ENCODE measurements around the gene AMIGO3.
"Not testable (repeated sequence)": the region's sequence is repeated elsewhere in the genome, so short reads cannot be mapped to it uniquely, and the experiment has no call there.

The AMIGO3 gene

GRCh38 chr3:49686346-49686745, 33.1 kb downstream of the AMIGO3 start:
- DNase-seq: peak; percentile 31 to 46

- DNase-seq: not testable (repeated sequence)
These were observed 33.6 kb downstream of the AMIGO3 start for GRCh38 chr3:49685846-49686245.

- DNase-seq: not testable (repeated sequence)
These were observed 34.4 kb downstream of the AMIGO3 start for GRCh38 chr3:49685103-49685502.

GRCh38 chr3:49684453-49684852, 35.0 kb downstream of the AMIGO3 start:
- DNase-seq: not testable (repeated sequence)

- no peak for DNase-seq
These were observed 36.3 kb downstream of the AMIGO3 start for GRCh38 chr3:49683162-49683561.

- DNase-seq: no peak
These were observed 37.9 kb downstream of the AMIGO3 start for GRCh38 chr3:49681543-49681942.

- DNase-seq: no peak
These were observed 38.3 kb downstream of the AMIGO3 start for GRCh38 chr3:49681232-49681522.

- no peak for DNase-seq
These were observed 38.8 kb downstream of the AMIGO3 start for GRCh38 chr3:49680493-49681231.

- DNase-seq: no peak
These were observed 43.6 kb downstream of the AMIGO3 start for GRCh38 chr3:49675912-49676311.

- DNase-seq: peak in 1 of 2 donors; percentile 17
These were observed 44.9 kb downstream of the AMIGO3 start for GRCh38 chr3:49674497-49674983.

- peak; percentile 97 for DNase-seq
These were observed 45.6 kb downstream of the AMIGO3 start, which contains the start of gene APEH for GRCh38 chr3:49673715-49674496. Gene APEH (plus strand): TSS chr3:49674351. CDS start chr3:49674402, 51 bp downstream.

GRCh38 chr3:49673121-49673714, 46.3 kb downstream of the AMIGO3 start:
- DNase-seq: no peak

- peak; percentile 67 to 80 for DNase-seq
These were observed 47.9 kb downstream of the AMIGO3 start for GRCh38 chr3:49671291-49672288.

- no peak for DNase-seq
These were observed 48.6 kb downstream of the AMIGO3 start for GRCh38 chr3:49670940-49671290.

- no peak for DNase-seq
These were observed 50.1 kb downstream of the AMIGO3 start for GRCh38 chr3:49669352-49669751.

GRCh38 chr3:49668861-49669260, 50.6 kb downstream of the AMIGO3 start:
- DNase-seq: no peak

- DNase-seq: no peak
These were observed 51.1 kb downstream of the AMIGO3 start for GRCh38 chr3:49668414-49668797.

- no peak for DNase-seq
These were observed 51.6 kb downstream of the AMIGO3 start for GRCh38 chr3:49667701-49668413.
